H9 (cell line): ENCODE results near the gene MN1. TPM values are rescaled to one million over a fixed set of nuclear protein-coding genes. Genes with fewer than 3 reads are reported as not detected.

ENCODE experiments used
- DNase-seq: peaks from one replicate; pipeline ENCODE4 v3.0.0-alpha.2; 2017
- H2AFZ ChIP-seq: one replicate; pipeline ENCODE4 v1.6.1; 2013; ENCODE audit warnings: mild to moderate bottlenecking, low read length, control low read depth, moderate library complexity
- H2AK5ac ChIP-seq: 2 replicates; pipeline ENCODE4 v1.6.1; 2013; ENCODE audit warnings: low read length, control low read depth, mixed read lengths; ENCODE audit not compliant: insufficient read length
- H2BK120ac ChIP-seq: one replicate; pipeline ENCODE4 v1.6.1; 2013; ENCODE audit warnings: low read depth, mild to moderate bottlenecking, low read length, control low read depth, inconsistent platforms; ENCODE audit not compliant: poor library complexity, severe bottlenecking
- H2BK12ac ChIP-seq: 2 replicates; pipeline ENCODE4 v1.6.1; 2013; ENCODE audit warnings: low read length, control low read depth, mixed read lengths, low read depth; ENCODE audit not compliant: insufficient read length
- H2BK15ac ChIP-seq: 2 replicates; pipeline ENCODE4 v1.6.1; 2013; ENCODE audit warnings: low read depth, low read length, control low read depth
- H2BK20ac ChIP-seq: one replicate; pipeline ENCODE4 v1.6.1; 2013; ENCODE audit warnings: low read depth, mild to moderate bottlenecking, low read length, control low read depth, inconsistent platforms; ENCODE audit not compliant: poor library complexity, severe bottlenecking
- H2BK5ac ChIP-seq: 2 replicates; pipeline ENCODE4 v1.6.1; 2013; ENCODE audit warnings: low read length, control low read depth, mixed read lengths; ENCODE audit not compliant: insufficient read length
- H3K14ac ChIP-seq: 2 replicates; pipeline ENCODE4 v1.6.1; 2013; ENCODE audit warnings: low read length, control low read depth; ENCODE audit not compliant: insufficient read depth
- H3K18ac ChIP-seq: 2 replicates; pipeline ENCODE4 v1.6.1; 2013; ENCODE audit warnings: low read depth, mild to moderate bottlenecking, mixed read lengths, low read length, control low read depth; ENCODE audit not compliant: insufficient read length
- H3K23ac ChIP-seq: 2 replicates; pipeline ENCODE4 v1.6.1; 2013; ENCODE audit warnings: low read length, control low read depth, mixed read lengths, low read depth; ENCODE audit not compliant: insufficient read length
- H3K23me2 ChIP-seq: 2 replicates; pipeline ENCODE4 v1.6.1; 2013; ENCODE audit warnings: low read depth, mild to moderate bottlenecking, mixed read lengths, low read length, control low read depth; ENCODE audit not compliant: insufficient read length, poor library complexity, severe bottlenecking
- H3K27ac ChIP-seq: 2 replicates; pipeline ENCODE4 v1.5.1; 2013; ENCODE audit warnings: low read length, control low read depth, mixed read lengths, low read depth; ENCODE audit not compliant: insufficient read length
- H3K27me3 ChIP-seq: 2 replicates; pipeline ENCODE4 v1.6.1; 2013; ENCODE audit warnings: low read length, control low read depth, inconsistent platforms; ENCODE audit not compliant: insufficient read depth
- H3K4ac ChIP-seq: 2 replicates; pipeline ENCODE4 v1.6.1; 2013; ENCODE audit warnings: low read depth, mild to moderate bottlenecking, control low read depth, inconsistent platforms, low read length, moderate library complexity
- H3K4me1 ChIP-seq: 2 replicates; pipeline ENCODE4 v1.6.1; 2013; ENCODE audit warnings: low read length, control low read depth, inconsistent platforms; ENCODE audit not compliant: insufficient read depth
- H3K4me2 ChIP-seq: 2 replicates; pipeline ENCODE4 v1.6.1; 2013; ENCODE audit warnings: low read length, control low read depth, mixed read lengths; ENCODE audit not compliant: insufficient read length, insufficient read depth
- H3K56ac ChIP-seq: 2 replicates; pipeline ENCODE4 v1.6.1; 2013; ENCODE audit warnings: low read depth, mild to moderate bottlenecking, mixed read lengths, low read length, control low read depth; ENCODE audit not compliant: insufficient read length
- H3K79me1 ChIP-seq: 2 replicates; pipeline ENCODE4 v1.6.1; 2013; ENCODE audit warnings: low read depth, mild to moderate bottlenecking, moderate library complexity, low read length, control low read depth, inconsistent platforms; ENCODE audit not compliant: insufficient read depth, poor library complexity, severe bottlenecking
- H3K79me2 ChIP-seq: 2 replicates; pipeline ENCODE4 v1.6.1; 2013; ENCODE audit warnings: low read length, control low read depth, inconsistent platforms; ENCODE audit not compliant: insufficient read depth
- H3K9ac ChIP-seq: 2 replicates; pipeline ENCODE4 v1.6.1; 2013; ENCODE audit warnings: low read length, control low read depth, mixed read lengths; ENCODE audit not compliant: insufficient read length; ENCODE audit errors: extremely low read depth
- H3K9me3 ChIP-seq: one replicate; pipeline ENCODE4 v1.6.1; 2013; ENCODE audit warnings: low read depth, low read length, inconsistent platforms; ENCODE audit not compliant: control insufficient read depth
- H3T11ph ChIP-seq: one replicate; pipeline ENCODE4 v1.6.1; 2013; ENCODE audit warnings: mild to moderate bottlenecking, low read length, control low read depth, inconsistent platforms
- H4K20me1 ChIP-seq: one replicate; pipeline ENCODE4 v1.6.1; 2013; ENCODE audit not compliant: control insufficient read depth, insufficient read length, insufficient read depth
- H4K5ac ChIP-seq: 2 replicates; pipeline ENCODE4 v1.6.1; 2013; ENCODE audit warnings: low read depth, mild to moderate bottlenecking, mixed read lengths, low read length, control low read depth; ENCODE audit not compliant: insufficient read length
- H4K8ac ChIP-seq: replicated peaks from 2 replicates; pipeline ENCODE4 v1.6.1; 2013; ENCODE audit warnings: low read length, control low read depth, mixed read lengths, low read depth; ENCODE audit not compliant: insufficient read length
- H4K91ac ChIP-seq: 2 replicates; pipeline ENCODE4 v1.6.1; 2013; ENCODE audit warnings: low read depth, mild to moderate bottlenecking, moderate library complexity, mixed read lengths, low read length, control low read depth; ENCODE audit not compliant: insufficient read length
- H3K27ac Mint-ChIP-seq, 3 experiments: 2 replicates in 2 of 3; 3 replicates in 1 of 3; pipeline ENCODE4 v1.8.0; 2020 to 2021; ENCODE audit warnings: mixed read lengths in 3 of 3, mild to moderate bottlenecking in 1 of 3, moderate library complexity in 1 of 3
- H3K27me3 Mint-ChIP-seq: 2 replicates; pipeline ENCODE4 v1.8.0; 2021; ENCODE audit warnings: low read depth, mild to moderate bottlenecking, moderate library complexity, mixed read lengths
- H3K36me3 Mint-ChIP-seq, 3 experiments: 2 replicates in 2 of 3; 3 replicates in 1 of 3; pipeline ENCODE4 v1.8.0; 2020 to 2021; ENCODE audit warnings: low read depth in 3 of 3, mixed read lengths in 3 of 3; ENCODE audit not compliant: insufficient read depth in 1 of 3
- H3K4me1 Mint-ChIP-seq, 2 experiments: 2 replicates each; pipeline ENCODE4 v1.8.0; 2020; ENCODE audit warnings: mixed read lengths in 2 of 2
- H3K4me3 Mint-ChIP-seq, 2 experiments: 2 replicates in 1 of 2; 3 replicates in 1 of 2; pipeline ENCODE4 v1.8.0; 2020 to 2021; ENCODE audit warnings: mild to moderate bottlenecking in 2 of 2, mixed read lengths in 2 of 2, moderate library complexity in 1 of 2
- H3K9me3 Mint-ChIP-seq, 2 experiments: 2 replicates in 1 of 2; 3 replicates in 1 of 2; pipeline ENCODE4 v1.8.0; 2020; ENCODE audit warnings: mild to moderate bottlenecking in 2 of 2, mixed read lengths in 2 of 2, moderate library complexity in 1 of 2
- CTCF ChIP-seq: fragments of 200-600 bp; sonication (generic); conservative IDR thresholded peaks from 3 replicates; pipeline ENCODE4 v1.8.0; 2021; ENCODE audit warnings: antibody characterized with exemption, mild to moderate bottlenecking
- WGBS: extraction: QIAGEN DNeasy Blood & Tissue Kit; methylation state at CpG from one replicate; pipeline ENCODE4 v1.1.7; 2013; ENCODE audit warnings: missing lambda C conversion rate, low lambda C conversion rate, mixed read lengths; ENCODE audit not compliant: insufficient read length; ENCODE audit errors: extremely low coverage; 5-methylcytosine and 5-hydroxymethylcytosine counted together
- total RNA-seq: library from RNA; stranded (reverse); gene quantifications from 2 replicates; pipeline ENCODE4 v1.2.1, GENCODE V29; 2021

Gene MN1
- total RNA-seq, 1 experiment from 2014 or later = 2.8 TPM

- no peaks in the 10 kb centered on the region for H4K20me1 ChIP-seq
- no peaks in the 10 kb centered on the region for H3K27me3 ChIP-seq
- no peak overlapping the region for H3K9ac ChIP-seq
- no peak overlapping the region for H2AK5ac ChIP-seq
- no peak overlapping the region for H3K27ac ChIP-seq
- Mint-ChIP-seq H3K36me3 (peaks cover 18 to 30% (median 26%) of the 10 kb centered on the region in 3 experiments), H3K27ac (peak overlapping the region in 1 of 3 experiments; percentile 79; a peak in 3 of 7 replicates), H3K4me1 (peaks cover 29 to 41% of the 10 kb centered on the region in 2 experiments), H3K9me3 (peaks cover 19 to 27% of the 10 kb centered on the region in 2 experiments), H3K27me3 (no peaks in the 10 kb centered on the region), H3K4me3 (no peak overlapping the region; a peak in 1 of 5 replicates)
- no peak overlapping the region for H3K4me2 ChIP-seq
- DNase-seq = no peak
- no peak overlapping the region for H4K5ac ChIP-seq
- H3K9me3 ChIP-seq = no peaks in the 10 kb centered on the region
- H3K4ac ChIP-seq = no peak overlapping the region
- H3T11ph ChIP-seq = no peak overlapping the region
- H2BK12ac ChIP-seq = no peak overlapping the region
- no CpG with 5 or more reads among the region's 13 CpGs for WGBS
- peaks cover 50% of the 10 kb centered on the region for H3K79me2 ChIP-seq
- H2AFZ ChIP-seq = no peak overlapping the region
- H2BK15ac ChIP-seq = no peak overlapping the region
- H3K56ac ChIP-seq = no peak overlapping the region
- no peak for TF ChIP-seq CTCF
- H4K8ac ChIP-seq = no peak overlapping the region
- peaks cover 12% of the 10 kb centered on the region for H3K79me1 ChIP-seq
- no peak overlapping the region for H2BK120ac ChIP-seq
- no peak overlapping the region for H3K23ac ChIP-seq
- no peak overlapping the region; the same call in 1 of the 2 replicates for H3K14ac ChIP-seq
- H2BK20ac ChIP-seq = no peak overlapping the region
- H3K4me1 ChIP-seq = peaks cover 10% of the 10 kb centered on the region; the same call in 1 of the 2 replicates
- no peaks in the 10 kb centered on the region for H3K23me2 ChIP-seq
- H2BK5ac ChIP-seq = no peak overlapping the region
- H3K18ac ChIP-seq = no peak overlapping the region
- no peak overlapping the region for H4K91ac ChIP-seq
Measured at GRCh38 chr22:27726686-27727449, 74.7 kb downstream of the MN1 start.
